Measurements from ENCODE around the gene GOLT1A.

Gene GOLT1A

DNA sequence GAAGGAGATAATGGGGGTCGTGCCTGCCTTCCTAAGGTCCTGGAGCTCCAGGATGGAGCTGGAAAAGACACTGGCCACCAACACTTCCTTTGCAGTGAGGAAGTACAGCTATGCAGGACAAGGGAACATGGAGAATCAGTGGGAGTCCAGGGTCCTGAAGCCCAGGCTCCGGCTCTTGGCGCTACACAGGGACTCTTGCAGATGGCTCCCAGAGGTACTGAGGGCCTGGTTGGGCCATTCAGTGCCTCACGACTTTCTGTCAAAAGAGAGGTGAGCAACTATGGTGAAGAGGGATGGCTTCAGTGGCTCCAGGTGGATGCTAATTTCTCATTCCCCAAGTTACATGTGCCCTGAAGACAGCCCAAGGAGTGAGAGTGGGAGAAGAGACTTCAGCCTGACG, 60.1 kb downstream of the GOLT1A start:
- no peak for DNase-seq

DNA sequence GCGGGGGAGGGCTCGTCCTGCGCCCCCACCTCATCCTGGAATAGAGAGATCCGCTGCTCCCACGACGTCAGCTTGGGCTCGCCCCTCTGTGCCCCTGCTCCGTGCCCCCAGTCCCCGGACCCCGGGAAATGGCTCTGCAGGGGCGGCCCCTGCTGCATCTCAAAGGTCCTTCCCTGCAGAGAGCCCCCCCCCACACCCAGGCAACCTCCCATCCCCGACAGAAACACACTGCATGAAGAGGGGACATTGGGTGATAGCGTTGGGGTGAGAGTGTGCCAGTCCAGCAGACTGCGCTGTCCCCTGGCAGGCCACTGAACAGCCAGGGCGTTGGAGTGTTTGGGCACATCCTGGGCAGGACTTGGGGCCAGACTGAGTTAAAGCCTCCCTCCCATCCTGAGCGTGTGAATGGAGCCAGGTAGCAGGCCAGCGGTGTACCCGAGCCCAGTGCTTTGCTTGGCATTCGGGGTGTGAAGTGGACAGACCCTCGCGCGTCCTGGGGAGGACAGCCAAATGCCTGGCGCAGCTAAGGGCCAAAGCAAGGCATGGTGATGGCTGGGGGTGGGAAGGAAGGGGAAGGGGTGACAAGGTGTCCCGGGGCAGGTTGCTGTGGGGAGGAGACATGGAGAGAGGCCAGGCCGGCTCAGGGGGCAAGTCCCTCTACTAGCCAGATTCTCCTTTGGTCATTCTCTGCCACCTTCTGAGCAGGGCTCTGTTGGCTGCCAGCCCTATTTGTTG, 61.3 kb downstream of the GOLT1A start:
- DNase-seq: no peak

- DNase-seq: peak; percentile 56
Observed at GRCh38 chr1:204151552-204152309, 62.1 kb downstream of the GOLT1A start, which contains the start of gene ETNK2. ETNK2 (minus strand) TSS chr1:204152044; CDS start chr1:204151852, 192 bp downstream.

DNA sequence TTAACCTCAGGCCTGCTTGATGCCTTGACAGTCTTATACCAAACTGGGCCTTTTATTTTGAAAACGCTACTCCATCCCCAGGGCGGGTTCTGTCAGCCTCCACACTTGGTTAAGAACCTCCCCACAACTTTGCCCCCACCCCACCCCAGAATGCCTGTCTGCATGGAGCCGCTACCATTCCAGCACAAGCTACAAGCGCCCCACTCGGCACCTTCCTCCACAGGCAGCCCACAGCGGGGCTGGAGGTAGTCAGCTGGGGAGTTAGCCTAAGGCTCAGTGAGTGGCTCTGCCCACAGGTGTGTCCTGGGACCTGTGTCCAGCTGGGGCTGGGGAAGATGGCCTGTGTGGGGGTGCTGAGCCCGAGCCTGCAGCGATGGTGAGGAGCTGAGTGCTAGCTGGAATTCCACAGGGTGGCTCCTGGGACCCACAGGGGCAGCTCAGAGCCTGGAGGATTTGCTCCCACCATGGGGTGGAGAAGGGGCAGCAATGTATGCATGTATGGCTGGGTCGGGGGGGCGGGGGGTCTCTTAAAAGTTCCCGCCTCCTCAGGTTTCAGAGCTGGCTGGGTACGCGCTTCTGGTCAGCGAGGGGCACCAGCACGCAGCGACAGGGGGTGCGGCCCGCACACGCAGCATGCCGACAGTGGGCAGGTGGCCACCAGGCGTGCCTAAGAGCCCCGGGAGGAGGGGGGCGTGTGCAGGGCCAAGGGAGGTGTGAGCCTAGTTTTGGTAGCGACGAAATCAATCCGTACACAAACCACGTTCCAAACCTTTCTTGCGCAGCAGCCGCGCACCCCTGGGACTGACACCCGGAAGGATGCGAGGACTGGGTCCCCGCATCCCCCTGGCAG, 62.9 kb downstream of the GOLT1A start:
- no peak for DNase-seq

DNA sequence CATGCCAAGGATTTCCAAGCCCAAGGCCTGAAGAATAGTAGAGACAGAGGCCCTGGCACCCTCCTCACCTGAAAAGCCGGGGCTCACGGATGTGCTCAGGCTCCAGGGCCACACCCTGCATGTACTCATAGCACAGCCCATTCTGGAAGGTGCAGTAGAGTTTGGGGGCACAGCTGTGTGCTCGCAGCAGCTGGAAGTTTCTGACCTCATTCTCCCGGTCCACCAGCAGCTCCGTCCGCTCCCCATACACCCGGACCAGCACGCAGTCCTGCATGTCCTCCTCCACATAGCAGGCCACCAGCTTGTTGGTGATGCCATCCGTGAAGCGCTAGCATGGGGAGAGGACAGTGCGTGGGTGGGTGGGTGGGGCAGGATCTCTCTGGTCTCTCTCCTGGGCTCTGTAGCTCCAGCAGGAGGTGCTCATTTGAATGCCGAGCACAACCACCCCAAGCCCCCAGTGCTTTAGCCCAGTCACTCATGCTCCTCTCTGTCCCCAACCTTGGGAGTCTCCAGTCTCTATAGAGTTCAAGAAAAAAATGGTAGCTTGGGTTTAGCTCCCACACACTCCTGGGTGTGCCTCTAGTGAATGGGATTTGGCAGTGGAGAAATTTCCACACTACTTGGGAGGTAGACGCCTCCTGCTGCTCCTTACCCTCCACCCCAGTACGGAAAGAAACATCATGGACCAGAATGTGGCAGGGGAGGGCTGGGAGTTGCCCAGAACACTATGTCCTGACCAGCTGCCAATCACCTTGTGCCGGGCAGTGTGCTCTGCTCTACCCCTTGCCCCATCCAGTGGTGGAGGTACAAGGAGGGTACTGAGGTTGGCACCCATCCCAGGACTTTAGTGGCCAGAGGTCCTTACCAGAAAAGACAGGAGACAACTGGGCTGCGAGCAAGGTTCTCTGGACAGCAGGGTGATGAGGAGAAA, 63.9 kb downstream of the GOLT1A start:
- DNase-seq: no peak

DNA sequence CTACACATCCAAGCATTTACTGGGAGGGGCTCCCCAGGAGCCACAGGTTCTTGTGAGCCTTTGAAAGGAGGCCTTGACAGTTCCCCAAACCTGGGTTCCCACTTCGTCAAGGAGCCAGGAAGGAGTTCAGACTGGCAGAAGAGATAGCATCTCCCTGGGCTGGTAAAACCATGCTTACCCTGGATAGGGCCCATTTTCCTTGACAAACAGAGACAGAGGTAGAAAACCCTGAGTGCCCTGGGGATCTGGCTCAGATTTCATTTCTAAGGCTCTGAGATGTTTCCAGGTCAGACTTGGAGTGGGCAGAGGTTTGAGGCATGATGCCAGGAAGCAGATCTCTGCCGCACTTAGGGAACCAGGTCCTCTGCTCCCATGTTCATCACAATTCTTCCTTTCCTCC, 64.7 kb downstream of the GOLT1A start:
- DNase-seq: no peak
